ENCODE data around the gene WIPF2. TPM values are rescaled to one million over a fixed set of nuclear protein-coding genes. Genes with fewer than 3 reads are reported as not detected.

Gene WIPF2
- total and polyA plus RNA-seq, 2 of the 8 experiments (the other 6 are each of a cell fraction or from before 2014, with no cell fraction given): 6.9 to 25.3 TPM

- Histone ChIP-seq H3K27me3 (replicated peaks in 1 of 4; ENCODE audit: control insufficient read depth in 3 of 4, extremely low read depth in 1 of 4, insufficient read depth in 3 of 4, low read length in 3 of 4) (peaks cover 0 to 15% (median 9%) of the 10 kb centered on the region in 4 experiments; a peak in 5 of 7 replicates), H3K9ac (replicated peaks in 1 of 4; ENCODE audit: extremely low read depth in 1 of 4, low read depth in 3 of 4, low read length in 3 of 4) (no peak overlapping the region), H2BK120ac (replicated peaks; ENCODE audit: low read depth, low read length) (no peak overlapping the region), H3K36me3 (ENCODE audit: control insufficient read depth in 2 of 4, insufficient read depth in 4 of 4, low read length in 3 of 4) (no peaks in the 10 kb centered on the region), H3K4me2 (ENCODE audit: insufficient read depth in 1 of 2, low read depth in 2 of 2, low read length in 2 of 2) (no peak overlapping the region), H3K23me2 (ENCODE audit: low read depth, low read length) (peaks cover 5% of the 10 kb centered on the region), H3K4ac (replicated peaks; ENCODE audit: insufficient read length, low read depth, low read length) (no peak overlapping the region), H2BK12ac (ENCODE audit: low read depth, low read length) (no peak overlapping the region), H4K91ac (replicated peaks; ENCODE audit: insufficient read length, low read length) (no peak overlapping the region), H2AK5ac (ENCODE audit: low read depth, low read length) (no peak overlapping the region), H4K8ac (ENCODE audit: extremely low read depth, insufficient read depth, low read length) (no peak overlapping the region), H3K9me3 (ENCODE audit: insufficient read depth in 2 of 2, low read depth in 1 of 2, low read length in 1 of 2) (no peaks in the 10 kb centered on the region), H2AFZ (ENCODE audit: low read length) (no peak overlapping the region), H2BK5ac (ENCODE audit: low read depth, low read length) (0 out of 2 replicates have a peak overlapping the region, but pooled peaks have one; percentile 69), H3K79me2 (ENCODE audit: control insufficient read depth in 1 of 2, insufficient read depth in 2 of 2, low read length in 2 of 2) (no peaks in the 10 kb centered on the region), H2BK20ac (ENCODE audit: low read length) (no peak overlapping the region), H3K56ac (replicated peaks; ENCODE audit: insufficient read length, low read depth, low read length) (no peak overlapping the region), H3K4me3 (ENCODE audit: extremely low read depth in 1 of 4, insufficient read depth in 2 of 4, low read depth in 3 of 4, low read length in 4 of 4) (no peak overlapping the region), H4K5ac (ENCODE audit: insufficient read length, low read depth, low read length) (no peak overlapping the region), H3K18ac (ENCODE audit: extremely low read depth, low read length) (no peak overlapping the region), H3K27ac (ENCODE audit: low read depth, low read length) (no peak overlapping the region), H3K4me1 (replicated peaks in 1 of 4; ENCODE audit: control insufficient read depth in 3 of 4, insufficient read depth in 4 of 4, low read length in 3 of 4) (peaks cover 5 to 42% (median 32%) of the 10 kb centered on the region in 4 experiments), H3K14ac (ENCODE audit: insufficient read length) (no peak overlapping the region), H2BK15ac (ENCODE audit: low read length) (no peak overlapping the region), H4K20me1 (replicated peaks in 1 of 2; ENCODE audit: control insufficient read depth in 1 of 2, insufficient read depth in 2 of 2, low read length in 2 of 2) (peaks cover 0 to 8% of the 10 kb centered on the region in 2 experiments), H3K79me1 (ENCODE audit: low read depth, low read length) (no peaks in the 10 kb centered on the region), H3K23ac (ENCODE audit: insufficient read length) (no peak overlapping the region)
- POLR2A ChIA-PET (ENCODE audit: partially characterized antibody): interaction anchor here (1.0 to 30.6 kb wide), 3 partner anchors 16 to 182 kb away, joined by 3 to 570 read pairs (median 540); partner anchors contain the start of genes CDC6, GJD3 and RARA
- FAIRE-seq (no peak), DNase-seq (ENCODE audit: low read depth in 1 of 2, low spot score in 2 of 2) (no peak)
- 79% methylated on average over 7 of the region's 7 CpGs; no CpG with 5 or more reads in 1 of the 2 experiments for WGBS, 2 experiments (ENCODE audit: extremely low coverage in 1 of 2, insufficient coverage in 1 of 2, insufficient read length in 1 of 2, insufficient replicate concordance in 2 of 2, low coverage in 1 of 2, low lambda C conversion rate in 2 of 2, missing lambda C conversion rate in 1 of 2)
- no peak for TF ChIP-seq CREB1 (IDR thresholded peaks at IDR 0.05)
- TF ChIP-seq KDM4A (IDR thresholded peaks at IDR 0.05; ENCODE audit: low read depth, low read length, severe bottlenecking): no peak
- TF ChIP-seq GTF2F1 (IDR thresholded peaks at IDR 0.05; ENCODE audit: borderline replicate concordance, low read depth, low read length): no peak
- TF ChIP-seq TEAD4 (IDR thresholded peaks at IDR 0.05; ENCODE audit: low read depth, low read length): no peak
- TF ChIP-seq, protein P1, sequence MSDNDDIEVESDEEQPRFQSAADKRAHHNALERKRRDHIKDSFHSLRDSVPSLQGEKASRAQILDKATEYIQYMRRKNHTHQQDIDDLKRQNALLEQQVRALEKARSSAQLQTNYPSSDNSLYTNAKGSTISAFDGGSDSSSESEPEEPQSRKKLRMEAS (IDR thresholded peaks at IDR 0.05): no peak
- TF ChIP-seq POU5F1 (IDR thresholded peaks at IDR 0.05; ENCODE audit: low read depth, low read length): no peak
- CTCF ChIA-PET (ENCODE audit: partially characterized antibody): interaction anchor here (0.6 to 39.2 kb wide), 7 partner anchors 9 to 148 kb away, joined by 3 to 1198 read pairs (median 4); partner anchors contain the start of gene GJD3
These were observed 93.1 kb downstream of the WIPF2 start for GRCh38 chr17:40312131-40312731.
